NCI-H345 (cell line): Measurements from ENCODE around the gene CHST11.

ENCODE experiments used
- DNase-seq: peaks from one replicate; lab custom pipeline; 2025; lab: John Stamatoyannopoulos, UW

The CHST11 gene

GRCh38 chr12:104585448-104586055 lies 128.8 kb downstream of the CHST11 start:
- DNase-seq = no peak

- no peak for DNase-seq
These were observed 129.7 kb downstream of the CHST11 start for GRCh38 chr12:104586351-104586919.

- DNase-seq = no peak
These were observed 131.5 kb downstream of the CHST11 start for GRCh38 chr12:104588047-104588920.

GRCh38 chr12:104588921-104589590 lies 132.3 kb downstream of the CHST11 start:
- DNase-seq = no peak

- DNase-seq = no peak
These were observed 133.3 kb downstream of the CHST11 start for GRCh38 chr12:104590022-104590421.

- no peak for DNase-seq
These were observed 134.6 kb downstream of the CHST11 start for GRCh38 chr12:104591257-104591885.

GRCh38 chr12:104593482-104593881 lies 136.7 kb downstream of the CHST11 start:
- no peak for DNase-seq

GRCh38 chr12:104596134-104596799 lies 139.5 kb downstream of the CHST11 start:
- DNase-seq = no peak

- no peak for DNase-seq
These were observed 140.4 kb downstream of the CHST11 start for GRCh38 chr12:104596898-104597843.

GRCh38 chr12:104598342-104599271 lies 141.9 kb downstream of the CHST11 start:
- no peak for DNase-seq

- no peak for DNase-seq
These were observed 142.7 kb downstream of the CHST11 start for GRCh38 chr12:104599272-104600035.

- no peak for DNase-seq
These were observed 143.4 kb downstream of the CHST11 start for GRCh38 chr12:104600036-104600712.

GRCh38 chr12:104600790-104601739 lies 144.3 kb downstream of the CHST11 start:
- DNase-seq = no peak

- no peak for DNase-seq
These were observed 145.7 kb downstream of the CHST11 start for GRCh38 chr12:104602406-104602805.

- no peak for DNase-seq
These were observed 146.1 kb downstream of the CHST11 start for GRCh38 chr12:104602896-104603295.

GRCh38 chr12:104603545-104603973 lies 146.8 kb downstream of the CHST11 start:
- DNase-seq = no peak
